Measurements from ENCODE around the gene ANO10. TPM values are rescaled to one million over a fixed set of nuclear protein-coding genes. Genes with fewer than 3 reads are reported as not detected.

Gene ANO10
- total RNA-seq, 1 donor from 2014 or later: 9.9 TPM

DNA sequence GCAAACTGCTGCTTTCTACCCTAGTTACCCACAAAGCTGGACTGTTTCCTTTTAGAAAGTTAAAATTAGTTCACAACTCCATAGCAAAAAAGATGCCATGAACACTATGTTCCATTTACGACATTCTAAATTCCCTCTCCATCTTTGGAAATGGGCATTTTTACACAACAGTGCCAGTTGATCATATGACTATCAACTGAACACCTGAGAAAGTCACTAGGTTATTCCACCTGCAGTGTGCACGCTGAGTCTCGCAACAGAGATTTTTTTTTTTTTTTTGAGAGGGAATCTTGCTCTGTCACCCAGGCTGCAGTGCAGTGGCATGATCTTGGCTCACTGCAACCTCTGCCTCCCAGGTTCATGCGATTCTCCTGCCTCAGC is 215.2 kb downstream of the ANO10 start:
- intact Hi-C loops (cut with DNase I): loop anchor here (10.0 kb wide), 1 partner anchor 98 kb away; no protein-coding TSS in a partner anchor
- no peak for DNase-seq
- ATAC-seq (ENCODE audit: poor library complexity): no peak

DNA sequence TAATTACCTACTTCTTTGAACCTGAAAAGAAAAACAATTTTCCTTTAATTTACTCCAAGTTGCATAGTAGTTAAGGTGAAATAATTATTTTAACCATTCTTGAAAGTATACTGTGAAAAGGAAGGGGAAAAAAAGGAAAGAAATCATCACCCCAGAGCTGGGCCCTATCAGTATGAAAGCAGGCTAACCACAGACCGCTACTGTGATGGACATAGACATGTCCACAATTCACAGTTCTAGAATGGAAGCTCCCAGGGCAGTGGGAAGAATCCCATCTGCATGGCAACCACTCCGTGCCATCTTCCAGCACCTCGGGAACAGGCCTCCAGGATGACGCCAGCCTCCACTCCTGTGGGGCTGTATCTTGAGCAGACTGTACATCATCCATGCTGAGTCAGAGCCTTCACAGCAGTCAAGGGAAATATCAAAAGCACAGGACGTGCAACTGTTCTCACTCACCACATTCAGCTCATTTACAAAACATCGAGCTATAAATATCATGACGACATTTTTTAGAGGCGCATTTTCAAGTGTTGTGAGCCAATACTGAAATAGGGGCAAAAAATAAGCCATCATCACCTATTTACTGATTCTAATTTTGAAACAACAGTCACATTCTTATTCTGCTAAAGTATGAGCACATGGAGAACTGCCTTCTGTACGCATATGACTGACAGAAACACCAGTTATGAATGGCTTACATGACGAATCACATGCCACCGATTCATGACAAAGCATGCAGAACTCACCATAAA is 215.7 kb downstream of the ANO10 start:
- peak; percentile 89 for ATAC-seq (ENCODE audit: poor library complexity)
- intact Hi-C loops (cut with DNase I): loop anchor here (10.0 kb wide), 1 partner anchor 99 kb away; no protein-coding TSS in a partner anchor
- DNase-seq: peak; percentile 48

DNA sequence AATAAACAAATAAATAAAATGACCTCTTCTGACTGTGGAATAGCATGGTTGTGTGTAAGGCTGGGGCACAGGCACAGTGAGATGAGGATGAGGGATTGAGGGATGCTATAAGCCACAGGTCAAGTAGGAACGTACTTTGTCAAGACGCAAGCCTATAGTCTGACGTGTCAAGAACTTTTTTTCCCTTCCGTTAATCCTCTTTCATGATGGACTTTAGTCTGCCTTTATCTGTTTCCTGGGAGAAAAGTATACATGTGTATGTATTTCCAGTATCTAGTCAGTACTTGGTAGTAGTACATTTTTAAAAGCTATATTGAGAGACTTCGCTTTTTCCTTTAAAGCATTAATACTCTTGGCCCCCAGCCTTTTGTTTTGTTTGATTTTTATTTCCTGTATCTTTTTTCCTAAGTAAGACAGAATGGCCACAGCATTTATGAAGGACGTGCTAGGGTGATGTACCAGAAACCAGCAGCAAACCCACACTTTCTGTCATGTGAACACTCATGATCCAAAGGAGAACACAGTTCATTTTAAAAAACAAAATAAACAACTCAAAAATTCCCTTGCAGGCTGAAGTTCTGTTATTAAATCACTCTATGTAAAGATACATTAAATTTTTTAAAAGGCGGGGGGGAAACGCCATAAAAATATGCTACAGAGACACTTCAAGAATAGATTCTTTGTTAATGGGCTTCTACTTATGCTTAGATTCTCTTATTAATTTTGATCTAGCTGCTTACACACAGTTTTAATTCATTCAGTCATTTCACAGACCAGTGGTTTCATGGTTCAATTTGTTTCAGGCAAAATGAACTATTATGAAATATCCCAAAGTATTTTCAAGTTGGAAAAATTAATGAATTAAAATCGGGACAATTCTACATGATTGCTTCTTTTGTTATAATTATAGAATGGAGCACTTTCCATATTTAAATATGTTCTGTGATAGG is 220.8 kb downstream of the ANO10 start:
- ATAC-seq (ENCODE audit: poor library complexity): no peak
- intact Hi-C loops (cut with DNase I): loop anchor here (10.0 kb wide), 1 partner anchor 104 kb away; no protein-coding TSS in a partner anchor
- DNase-seq: no peak

DNA sequence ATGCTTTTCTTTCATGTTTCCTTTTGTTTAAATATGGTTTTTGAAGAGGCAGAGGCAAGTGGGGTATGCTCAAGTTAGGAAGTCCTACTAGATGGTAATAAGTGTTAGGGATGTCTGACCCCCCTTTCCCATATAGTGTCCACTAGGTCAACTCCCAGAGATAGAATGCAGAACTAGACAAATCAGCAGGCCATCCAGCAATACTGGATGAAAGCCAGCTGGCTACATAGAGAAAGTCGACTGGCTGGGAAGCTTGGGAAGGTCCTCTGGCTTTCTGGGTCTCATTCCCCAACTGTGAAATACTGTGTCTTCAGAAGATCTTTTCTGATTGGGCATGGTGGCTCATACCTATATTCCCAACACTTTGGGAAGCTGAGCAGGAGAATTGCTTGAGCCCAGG is 221.6 kb downstream of the ANO10 start:
- ATAC-seq (ENCODE audit: poor library complexity): no peak
- no peak for DNase-seq
- intact Hi-C loops (cut with DNase I): loop anchor here (10.0 kb wide), 1 partner anchor 105 kb away; no protein-coding TSS in a partner anchor

DNA sequence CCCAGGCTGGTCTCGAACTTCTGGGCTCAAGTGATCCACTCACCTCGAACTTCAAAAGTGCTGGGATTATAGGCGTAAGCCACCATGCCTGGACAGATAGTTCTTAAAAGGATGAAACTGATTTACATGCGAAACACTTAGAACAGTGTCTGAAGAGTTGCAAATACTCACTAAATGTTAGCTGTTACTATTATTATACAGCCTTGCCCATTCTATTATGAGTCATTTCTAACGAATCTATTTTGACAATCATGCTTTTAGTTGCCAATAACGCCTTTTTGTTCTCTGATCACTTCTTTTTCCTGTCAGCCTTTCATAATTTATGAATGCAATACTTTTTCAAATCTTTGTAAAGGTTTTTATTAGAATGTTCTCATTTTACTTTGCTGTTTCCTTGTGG is 222.8 kb downstream of the ANO10 start:
- no peak for ATAC-seq (ENCODE audit: poor library complexity)
- DNase-seq: no peak
- intact Hi-C loops (cut with DNase I): no loop called here

DNA sequence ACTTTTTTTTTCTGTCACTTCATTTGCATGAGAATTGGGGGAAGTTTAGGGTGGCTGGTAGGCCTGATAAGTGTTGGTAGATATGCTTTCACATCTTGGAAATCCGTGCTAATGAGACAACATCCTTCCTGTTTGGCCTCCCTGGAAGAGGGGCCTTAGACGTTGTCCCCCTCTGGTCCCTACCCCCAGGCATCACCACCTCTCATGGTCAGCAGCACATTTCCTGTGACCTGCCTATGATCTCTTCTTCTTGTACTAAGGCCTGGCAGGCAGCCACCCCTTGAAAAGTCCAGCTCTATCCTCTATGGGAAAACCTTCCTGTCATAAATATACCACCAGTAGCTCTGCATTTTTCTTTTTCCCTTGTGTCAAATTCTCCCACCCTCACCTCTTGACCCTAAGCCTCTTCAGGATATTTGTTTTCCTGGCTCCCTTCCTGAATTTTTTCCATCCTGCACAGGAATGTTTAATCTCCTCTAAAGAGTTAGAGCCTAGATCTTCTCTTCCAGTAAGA is 227.7 kb downstream of the ANO10 start:
- intact Hi-C loops (cut with DNase I): no loop called here
- peak; percentile 78 for ATAC-seq (ENCODE audit: poor library complexity)
- peak; percentile 81 for DNase-seq

DNA sequence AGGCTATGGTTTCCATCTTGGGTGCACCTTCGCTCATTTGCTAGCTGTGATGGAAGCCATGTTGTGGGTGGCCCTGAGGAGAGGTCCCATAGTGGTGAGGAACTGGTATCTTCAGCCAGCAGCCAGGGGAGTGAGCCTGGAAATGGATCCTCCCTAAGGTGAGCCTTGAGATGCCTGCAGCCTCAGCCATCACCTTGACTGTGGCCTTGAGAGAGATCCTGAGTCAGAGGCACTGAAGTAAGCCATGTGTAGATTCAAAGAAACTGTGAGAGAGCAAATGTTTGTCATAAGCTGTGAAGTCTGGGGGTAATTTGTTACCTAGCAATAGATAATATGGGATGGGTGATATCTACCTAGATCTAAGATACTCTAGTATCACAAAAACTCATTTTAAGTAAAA is 230.2 kb downstream of the ANO10 start:
- ATAC-seq (ENCODE audit: poor library complexity) (no peak), DNase-seq (no peak)
- intact Hi-C loops (cut with DNase I): no loop called here

DNA sequence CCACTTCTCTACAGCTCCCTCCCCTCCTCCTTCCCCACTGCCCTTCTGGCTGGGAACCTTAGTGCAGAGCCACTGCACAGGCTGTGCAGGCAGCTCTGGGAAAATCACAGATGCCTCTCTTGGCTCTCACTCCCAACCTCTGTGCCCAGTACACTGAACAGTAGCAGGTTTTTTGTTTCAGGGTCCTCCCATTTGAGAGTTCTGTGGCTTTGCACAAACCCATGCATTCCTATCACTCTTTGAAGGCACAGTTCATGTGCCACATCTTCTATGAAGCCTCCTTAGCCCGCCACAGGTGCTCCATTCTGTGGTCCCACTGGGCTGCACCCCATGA is 231.6 kb downstream of the ANO10 start:
- ATAC-seq (ENCODE audit: poor library complexity) (peak; percentile 40), DNase-seq (no peak)
- intact Hi-C loops (cut with DNase I): no loop called here

DNA sequence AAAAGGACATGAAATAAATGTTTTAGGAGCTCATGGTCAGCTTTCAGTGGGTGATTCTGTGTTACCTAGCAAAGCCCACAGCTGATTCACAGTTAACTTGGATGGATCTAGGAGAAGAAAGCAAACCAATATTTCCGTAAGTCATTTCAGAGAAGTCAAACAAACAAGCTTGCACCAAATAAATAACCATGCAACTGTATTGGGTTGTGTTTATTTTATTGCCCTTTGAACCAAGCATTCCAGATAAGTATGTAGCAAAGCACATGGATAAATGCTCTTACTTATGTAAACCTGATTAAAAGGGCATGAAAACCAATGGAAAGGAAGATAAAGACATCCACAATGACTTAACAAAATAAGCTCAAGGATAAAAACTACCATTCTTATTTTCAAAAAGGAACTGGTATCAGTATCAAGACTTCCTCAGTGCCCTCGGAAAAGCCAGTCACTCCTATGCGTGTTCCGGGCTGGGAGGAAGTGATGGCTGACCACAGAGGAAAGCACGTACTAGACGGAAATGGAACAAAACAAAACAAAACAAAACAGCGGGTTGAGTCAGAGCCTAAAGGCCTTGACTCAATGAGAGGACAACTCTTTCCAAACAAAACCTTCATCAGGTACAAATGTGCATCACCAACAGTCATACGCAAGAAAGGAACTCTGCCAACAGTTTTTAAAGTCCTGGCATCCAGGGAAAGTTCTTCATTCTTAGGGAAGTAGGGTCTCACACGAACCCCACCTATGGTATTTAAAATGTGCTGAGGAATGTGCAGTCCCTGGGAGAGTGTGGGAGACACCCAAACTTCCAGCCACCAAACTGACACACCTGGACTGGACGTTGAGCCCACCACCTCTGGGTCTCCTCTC is 232.2 kb downstream of the ANO10 start:
- intact Hi-C loops (cut with DNase I): no loop called here
- DNase-seq: peak; percentile 59
- ATAC-seq (ENCODE audit: poor library complexity): peak; percentile 63

DNA sequence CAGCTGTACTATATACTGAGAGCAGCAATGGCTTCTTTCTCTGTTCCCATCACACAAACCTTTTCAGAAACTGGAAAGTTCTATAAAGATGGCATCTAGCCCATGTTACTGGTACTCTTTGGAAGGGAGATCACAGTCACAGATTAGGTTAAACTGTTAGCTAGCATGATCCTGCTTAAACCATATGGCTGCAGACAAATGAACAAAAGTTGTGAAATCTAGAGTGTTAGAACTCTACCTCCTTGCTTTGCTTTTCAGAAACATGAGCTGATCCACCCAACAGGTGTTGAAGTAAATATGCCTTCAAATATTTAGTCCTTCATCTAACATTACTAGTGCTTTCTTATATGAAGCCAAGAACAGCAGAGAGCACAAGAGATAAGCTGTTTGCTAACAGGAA is 232.9 kb downstream of the ANO10 start:
- no peak for ATAC-seq (ENCODE audit: poor library complexity)
- intact Hi-C loops (cut with DNase I): no loop called here
- DNase-seq: no peak

DNA sequence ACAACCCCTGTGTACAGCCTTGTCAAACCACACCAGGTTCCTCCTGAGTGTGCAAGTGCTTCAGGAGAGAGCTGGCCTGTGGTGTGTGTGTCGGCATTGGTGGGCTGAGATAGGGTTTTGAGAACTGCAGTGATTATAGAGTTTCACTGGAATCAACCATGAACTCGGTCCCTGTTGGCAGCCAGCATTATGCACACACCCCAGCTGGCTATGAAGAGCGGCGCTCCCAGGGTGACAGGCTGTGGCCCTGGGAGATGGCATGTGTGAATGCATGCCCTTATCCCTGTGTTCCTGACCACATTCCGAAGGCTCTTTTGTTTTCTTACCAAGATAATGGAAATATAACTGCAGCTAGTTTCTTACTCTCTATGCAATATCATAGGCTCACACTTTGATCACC is 233.6 kb downstream of the ANO10 start:
- DNase-seq: no peak
- ATAC-seq (ENCODE audit: poor library complexity): no peak
- intact Hi-C loops (cut with DNase I): no loop called here

DNA sequence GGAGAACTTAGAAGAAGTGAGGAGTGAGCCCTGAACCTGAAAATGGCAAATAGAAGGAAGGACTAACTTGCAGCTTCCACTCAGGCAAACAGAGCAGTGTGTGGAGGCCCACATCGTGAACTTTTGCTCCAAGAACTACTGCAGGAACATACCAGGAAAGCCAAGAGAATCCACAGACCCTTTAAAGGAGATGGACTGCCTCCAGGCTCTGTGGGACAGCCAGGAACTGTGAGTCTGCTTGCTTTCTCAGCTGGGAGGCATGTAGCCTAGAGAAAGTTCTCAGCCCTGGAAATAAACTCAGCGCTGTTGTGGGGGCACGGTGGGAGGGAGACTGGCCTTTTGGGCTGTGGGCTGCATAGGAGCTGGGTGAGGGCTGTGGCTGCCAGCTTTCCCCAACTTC is 242.5 kb downstream of the ANO10 start:
- no peak for DNase-seq
- peak; percentile 36 for ATAC-seq (ENCODE audit: poor library complexity)
- intact Hi-C loops (cut with DNase I): loop anchor here (10.0 kb wide), 1 partner anchor 215 kb away; no protein-coding TSS in a partner anchor

DNA sequence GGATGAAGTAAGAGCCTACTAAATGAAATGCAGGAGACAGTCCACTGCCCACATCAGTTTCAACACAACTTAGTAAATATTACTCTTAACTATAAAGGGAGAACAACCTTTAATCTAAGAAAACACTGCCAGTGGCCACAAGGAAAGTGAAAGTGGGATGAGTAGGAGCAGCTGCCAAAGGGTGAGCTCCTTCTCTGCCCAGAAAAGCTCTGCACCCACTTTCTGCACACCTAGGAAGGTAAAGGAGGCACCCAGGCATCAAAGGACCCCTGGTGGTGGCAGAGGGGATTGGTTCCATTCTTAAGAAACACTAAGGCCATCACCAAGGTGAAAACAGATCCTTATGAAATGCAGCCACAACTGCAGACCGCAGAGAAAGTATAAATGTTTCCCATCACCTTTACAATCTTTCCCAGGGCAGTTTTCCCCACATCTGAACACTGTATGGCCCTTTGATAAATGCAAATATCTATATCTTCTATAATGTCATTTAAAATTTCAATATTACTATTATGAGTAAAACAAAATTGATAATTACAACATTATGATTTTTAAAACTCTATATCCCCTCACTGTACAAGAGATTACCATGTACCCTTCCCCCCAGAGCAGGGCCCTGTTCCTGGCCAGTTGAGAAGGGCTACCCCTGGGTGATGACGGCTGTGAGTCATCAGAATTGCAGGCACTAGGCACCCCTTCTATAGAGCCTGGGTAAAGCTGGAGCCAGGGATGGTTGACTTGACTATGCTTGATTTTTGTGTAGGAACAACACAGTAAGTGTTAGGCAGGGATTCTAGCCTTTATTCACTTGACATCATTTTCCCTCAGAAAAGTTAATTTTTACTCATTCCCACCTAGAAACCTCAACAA is 243.5 kb downstream of the ANO10 start:
- no peak for DNase-seq
- intact Hi-C loops (cut with DNase I): loop anchor here (10.0 kb wide), 1 partner anchor 214 kb away; no protein-coding TSS in a partner anchor
- ATAC-seq (ENCODE audit: poor library complexity): peak; percentile 48

DNA sequence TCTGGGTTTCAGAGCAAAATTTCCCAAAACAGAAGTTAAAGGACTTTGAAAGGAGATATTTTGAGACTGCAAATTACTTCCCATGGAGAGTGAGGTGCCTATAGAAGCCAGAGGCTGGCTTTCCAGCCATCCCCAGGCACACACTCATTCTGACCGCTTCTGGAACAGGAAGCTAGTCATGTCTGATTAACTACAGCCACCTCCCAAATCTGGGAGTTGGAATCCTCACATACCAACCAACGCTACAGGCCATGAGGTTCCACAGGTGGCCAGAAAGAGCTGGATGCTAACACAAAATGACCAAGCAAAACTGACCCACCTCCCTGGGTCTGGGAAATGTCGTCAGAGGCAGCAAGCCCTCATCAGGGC is 248.3 kb downstream of the ANO10 start:
- no peak for DNase-seq
- intact Hi-C loops (cut with DNase I): loop anchor here (10.0 kb wide), 1 partner anchor 209 kb away; no protein-coding TSS in a partner anchor
- no peak for ATAC-seq (ENCODE audit: poor library complexity)

DNA sequence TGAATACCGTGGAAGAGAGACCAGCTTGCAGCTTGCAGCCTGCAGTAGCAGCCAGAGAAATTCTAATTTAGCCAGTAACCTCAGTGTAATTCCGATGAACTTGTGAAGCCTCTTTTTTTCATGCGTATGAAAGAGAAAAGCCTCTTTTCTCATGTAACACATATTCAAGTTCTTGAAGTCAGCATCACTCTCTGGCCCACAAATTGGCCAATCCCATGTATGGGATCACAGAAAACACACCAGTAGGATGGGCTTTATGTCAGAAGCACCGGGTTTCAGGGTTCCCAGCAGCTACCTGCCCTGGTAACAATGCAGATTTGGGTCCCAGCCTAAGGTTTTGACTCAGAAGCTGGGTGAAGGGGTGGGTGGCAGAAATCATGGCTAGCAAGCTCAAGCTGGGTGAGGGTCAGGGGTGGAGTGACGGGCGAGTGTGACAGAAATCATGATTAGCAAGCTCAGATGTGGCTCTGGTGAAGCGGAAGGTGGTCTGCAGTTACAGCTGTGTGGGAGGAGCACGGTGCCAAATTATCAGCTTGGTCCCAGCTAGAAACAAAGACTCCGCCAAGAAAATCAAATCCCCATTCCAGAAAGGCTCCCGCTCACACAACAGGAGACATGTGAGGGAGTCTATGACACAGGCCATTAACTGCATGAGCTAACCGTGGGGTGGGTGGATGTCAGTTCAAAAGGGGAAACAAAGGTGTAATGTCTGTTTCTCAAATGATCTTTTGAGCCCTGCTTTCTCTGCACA is 248.8 kb downstream of the ANO10 start:
- intact Hi-C loops (cut with DNase I): loop anchor here (10.0 kb wide), 1 partner anchor 208 kb away; no protein-coding TSS in a partner anchor
- no peak for ATAC-seq (ENCODE audit: poor library complexity)
- no peak for DNase-seq

DNA sequence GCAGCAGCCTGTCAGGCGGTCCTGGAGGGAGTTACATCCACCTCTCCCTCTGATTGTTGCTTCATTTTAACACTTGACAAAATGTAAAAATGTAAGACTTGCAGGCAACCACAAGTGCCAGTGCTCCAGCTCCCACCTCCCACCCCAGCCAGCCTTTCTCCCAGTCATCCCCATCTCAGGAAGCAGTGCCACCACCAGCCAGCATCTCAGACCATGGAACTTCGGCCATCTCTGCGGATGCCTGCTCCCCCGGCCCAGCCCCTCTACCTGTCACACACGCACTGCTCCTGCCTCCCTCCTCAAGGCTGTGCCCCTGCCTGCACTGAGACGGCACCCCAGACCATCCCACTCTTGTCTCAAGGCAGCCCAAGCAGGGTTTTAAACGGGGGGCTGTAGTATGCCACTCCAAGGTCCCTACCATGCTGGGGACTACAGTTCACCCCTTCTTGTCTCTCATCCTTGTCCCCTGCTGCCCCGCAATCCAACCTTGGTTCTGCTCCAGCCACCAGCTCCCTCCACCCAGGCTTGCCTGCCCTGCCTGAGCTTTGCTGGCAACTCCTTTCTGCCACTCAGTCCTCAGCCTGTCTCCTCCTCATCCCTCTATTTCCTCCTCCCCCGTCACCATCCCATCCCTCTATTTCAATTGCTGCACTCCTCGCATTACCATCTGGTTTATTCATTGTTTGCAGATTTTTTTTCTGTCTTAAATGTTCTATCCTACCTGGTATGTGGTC is 249.6 kb downstream of the ANO10 start:
- intact Hi-C loops (cut with DNase I): loop anchor here (10.0 kb wide), 1 partner anchor 207 kb away; no protein-coding TSS in a partner anchor
- DNase-seq (no peak), ATAC-seq (ENCODE audit: poor library complexity) (no peak)
